Osteoblast (primary cell): Measurements from ENCODE around the gene BAZ2B. TPM values are rescaled to one million over a fixed set of nuclear protein-coding genes. Genes with fewer than 3 reads are reported as not detected.

Experiments
- DNase-seq: peaks from one replicate; pipeline ENCODE4 v3.0.0; 2011; ENCODE audit warnings: low spot score, mixed read lengths; ENCODE audit not compliant: insufficient read length; ENCODE audit errors: missing footprints
- H2AFZ ChIP-seq: 2 replicates; pipeline ENCODE4 v1.6.0; 2011; ENCODE audit warnings: mild to moderate bottlenecking, low read length
- H3K27ac ChIP-seq: 2 replicates; pipeline ENCODE4 v1.5.1; 2011; ENCODE audit warnings: mild to moderate bottlenecking, low read depth, low read length, moderate library complexity
- H3K27me3 ChIP-seq: 2 replicates; pipeline ENCODE4 v1.6.0; 2012; ENCODE audit warnings: mild to moderate bottlenecking, control low read depth, inconsistent platforms, low read length, moderate library complexity; ENCODE audit not compliant: insufficient read depth
- H3K36me3 ChIP-seq: 2 replicates; pipeline ENCODE4 v1.5.1; 2011; ENCODE audit warnings: mild to moderate bottlenecking, low read length, control low read depth, moderate library complexity; ENCODE audit not compliant: insufficient read depth
- H3K4me1 ChIP-seq: 2 replicates; pipeline ENCODE4 v1.5.1; 2011; ENCODE audit warnings: mild to moderate bottlenecking, low read length, control low read depth, moderate library complexity; ENCODE audit not compliant: insufficient read depth
- H3K4me2 ChIP-seq: 2 replicates; pipeline ENCODE4 v1.6.0; 2011; ENCODE audit warnings: mild to moderate bottlenecking, low read length; ENCODE audit not compliant: insufficient read depth
- H3K4me3 ChIP-seq: fragments of 200-600 bp; sonication (generic); 3 replicates; pipeline ENCODE4 v1.5.1; 2012; ENCODE audit warnings: mild to moderate bottlenecking, low read length, inconsistent platforms; ENCODE audit not compliant: insufficient read depth
- H3K79me2 ChIP-seq: 2 replicates; pipeline ENCODE4 v1.6.0; 2012; ENCODE audit warnings: mild to moderate bottlenecking, low read length, control low read depth, inconsistent platforms; ENCODE audit not compliant: insufficient read depth
- H3K9me3 ChIP-seq: 2 replicates; pipeline ENCODE4 v1.5.1; 2011; ENCODE audit warnings: low read depth, low read length, control low read depth
- H4K20me1 ChIP-seq: 2 replicates; pipeline ENCODE4 v1.6.0; 2012; ENCODE audit warnings: mild to moderate bottlenecking, low read length, control low read depth; ENCODE audit not compliant: insufficient read depth
- total RNA-seq: library from RNA; depleted of rRNA; stranded (reverse); fragments of >200 nt; gene quantifications from 2 replicates; pipeline ENCODE4 v1.2.3, GENCODE V29; 2012
- TF ChIP-seq, protein P1 (sequence below): IDR thresholded peaks from 2 replicates; pipeline ENCODE4 v1.5.1; 2011; ENCODE audit warnings: mild to moderate bottlenecking, low read depth, low read length, moderate library complexity; ENCODE audit errors: extremely low read depth

Gene BAZ2B
- total RNA-seq, 1 donor: 59.4 TPM

DNA sequence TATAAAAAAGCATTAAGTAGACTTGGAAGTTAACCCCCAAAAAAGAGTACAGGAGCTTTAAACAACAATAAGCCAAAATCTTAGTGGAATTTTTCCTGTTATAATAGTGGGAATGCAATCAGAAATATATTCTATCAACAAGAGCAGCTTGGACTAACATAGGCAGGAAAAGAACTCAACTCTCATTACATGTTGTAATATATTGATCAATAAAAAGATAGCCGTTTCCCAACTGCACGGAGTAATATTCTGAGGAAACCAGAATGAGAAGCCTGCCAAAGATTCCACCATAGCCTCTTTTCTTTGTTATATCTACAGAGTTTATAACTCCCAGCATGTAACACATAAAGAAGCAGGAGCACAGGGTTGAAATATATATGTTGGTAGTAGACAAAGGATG lies 37.6 kb upstream of the BAZ2B start:
- Histone ChIP-seq H2AFZ (no peak overlapping the region), H3K27ac (no peak overlapping the region), H3K4me3 (no peak overlapping the region), H3K9me3 (no peaks in the 10 kb centered on the region), H3K4me2 (no peak overlapping the region), H3K4me1 (no peaks in the 10 kb centered on the region), H3K36me3 (no peaks in the 10 kb centered on the region), H3K27me3 (no peaks in the 10 kb centered on the region), H4K20me1 (no peaks in the 10 kb centered on the region), H3K79me2 (no peaks in the 10 kb centered on the region)
- DNase-seq: no peak
- TF ChIP-seq, protein P1, sequence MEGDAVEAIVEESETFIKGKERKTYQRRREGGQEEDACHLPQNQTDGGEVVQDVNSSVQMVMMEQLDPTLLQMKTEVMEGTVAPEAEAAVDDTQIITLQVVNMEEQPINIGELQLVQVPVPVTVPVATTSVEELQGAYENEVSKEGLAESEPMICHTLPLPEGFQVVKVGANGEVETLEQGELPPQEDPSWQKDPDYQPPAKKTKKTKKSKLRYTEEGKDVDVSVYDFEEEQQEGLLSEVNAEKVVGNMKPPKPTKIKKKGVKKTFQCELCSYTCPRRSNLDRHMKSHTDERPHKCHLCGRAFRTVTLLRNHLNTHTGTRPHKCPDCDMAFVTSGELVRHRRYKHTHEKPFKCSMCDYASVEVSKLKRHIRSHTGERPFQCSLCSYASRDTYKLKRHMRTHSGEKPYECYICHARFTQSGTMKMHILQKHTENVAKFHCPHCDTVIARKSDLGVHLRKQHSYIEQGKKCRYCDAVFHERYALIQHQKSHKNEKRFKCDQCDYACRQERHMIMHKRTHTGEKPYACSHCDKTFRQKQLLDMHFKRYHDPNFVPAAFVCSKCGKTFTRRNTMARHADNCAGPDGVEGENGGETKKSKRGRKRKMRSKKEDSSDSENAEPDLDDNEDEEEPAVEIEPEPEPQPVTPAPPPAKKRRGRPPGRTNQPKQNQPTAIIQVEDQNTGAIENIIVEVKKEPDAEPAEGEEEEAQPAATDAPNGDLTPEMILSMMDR: no peak

DNA sequence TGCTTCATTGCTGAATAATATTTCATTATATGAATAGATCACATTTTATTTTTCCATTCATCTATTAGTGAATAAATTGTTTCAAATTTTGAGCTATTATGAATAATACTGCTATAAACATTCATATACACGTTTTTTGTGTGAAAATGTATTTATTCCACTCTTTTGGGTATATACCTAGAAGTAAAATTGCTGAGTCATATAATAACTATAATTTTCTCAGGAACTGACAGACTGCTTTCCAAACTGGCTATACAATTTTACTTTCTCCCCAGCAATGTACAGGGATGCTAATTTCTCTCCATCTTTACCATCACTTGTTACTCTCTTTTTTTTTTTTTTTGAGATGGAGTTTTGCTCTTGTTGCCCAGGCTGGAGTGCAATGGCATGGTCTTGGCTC lies 35.5 kb upstream of the BAZ2B start:
- no peaks in the 10 kb centered on the region for H4K20me1 ChIP-seq
- no peaks in the 10 kb centered on the region for H3K4me1 ChIP-seq

DNA sequence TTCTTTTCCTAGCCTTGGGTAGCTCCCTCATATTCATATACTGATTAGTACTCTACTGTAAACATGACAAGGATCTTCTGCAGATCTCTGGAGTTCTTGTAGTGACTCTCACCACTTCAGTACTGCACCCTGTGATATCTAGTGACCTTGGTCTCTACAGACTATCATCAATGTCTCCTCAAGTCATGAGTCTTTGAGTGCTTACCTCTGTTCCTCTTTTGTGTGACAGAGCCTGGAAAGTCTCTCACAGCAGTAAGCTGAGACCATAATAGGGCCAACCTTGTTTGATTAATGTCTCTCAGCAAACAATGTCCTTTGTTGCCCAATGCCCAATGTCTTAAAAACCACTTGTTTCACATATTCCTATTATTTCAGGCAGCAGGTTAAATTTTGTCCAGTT lies 34.2 kb upstream of the BAZ2B start:
- no peak overlapping the region for H3K27ac ChIP-seq
- TF ChIP-seq, protein P1: no peak
- H3K27me3 ChIP-seq: no peaks in the 10 kb centered on the region

More for the DNA sequence above, 35.5 kb upstream of the BAZ2B start:
- H3K4me3 ChIP-seq: no peak overlapping the region
- TF ChIP-seq, protein P1: no peak
- H3K4me2 ChIP-seq: no peak overlapping the region
- H3K36me3 ChIP-seq: no peaks in the 10 kb centered on the region
- DNase-seq: no peak
- H3K9me3 ChIP-seq: no peaks in the 10 kb centered on the region
- H3K27me3 ChIP-seq: no peaks in the 10 kb centered on the region
- no peak overlapping the region for H3K27ac ChIP-seq
- H2AFZ ChIP-seq: no peak overlapping the region
- no peaks in the 10 kb centered on the region for H3K79me2 ChIP-seq

DNA sequence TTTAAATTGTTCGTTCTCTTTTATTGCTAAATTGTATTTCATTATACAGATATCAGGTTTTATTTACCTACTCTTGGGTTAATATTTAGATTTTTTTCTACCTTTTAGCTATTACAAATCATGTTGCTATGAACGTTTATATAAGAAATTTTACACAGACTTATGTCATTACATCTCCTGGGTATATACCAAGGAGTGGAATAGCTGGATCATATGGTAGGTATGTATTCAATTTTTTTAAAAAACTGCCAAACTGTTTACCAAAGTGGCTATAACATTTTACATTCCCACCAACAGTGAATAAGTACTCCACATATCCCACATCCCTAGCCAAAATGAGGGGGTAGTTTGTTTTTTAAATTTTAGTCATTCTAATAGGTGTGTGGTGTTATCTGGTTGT lies 32.3 kb upstream of the BAZ2B start:
- no peaks in the 10 kb centered on the region for H3K27me3 ChIP-seq
- H3K4me3 ChIP-seq: no peak overlapping the region
- TF ChIP-seq, protein P1: no peak
- no peak overlapping the region for H3K4me2 ChIP-seq
- no peak overlapping the region for H3K27ac ChIP-seq
- no peaks in the 10 kb centered on the region for H3K4me1 ChIP-seq
- no peak overlapping the region for H2AFZ ChIP-seq
- no peak for DNase-seq
- H3K36me3 ChIP-seq: no peaks in the 10 kb centered on the region
- no peaks in the 10 kb centered on the region for H3K9me3 ChIP-seq
- H3K79me2 ChIP-seq: no peaks in the 10 kb centered on the region
- H4K20me1 ChIP-seq: no peaks in the 10 kb centered on the region

More for the DNA sequence above, 34.2 kb upstream of the BAZ2B start:
- no peaks in the 10 kb centered on the region for H3K9me3 ChIP-seq
- H3K36me3 ChIP-seq: no peaks in the 10 kb centered on the region
- no peaks in the 10 kb centered on the region for H4K20me1 ChIP-seq
- H3K79me2 ChIP-seq: no peaks in the 10 kb centered on the region
- H3K4me1 ChIP-seq: no peaks in the 10 kb centered on the region
- H3K4me3 ChIP-seq: no peak overlapping the region
- H2AFZ ChIP-seq: no peak overlapping the region
- no peak overlapping the region for H3K4me2 ChIP-seq
- DNase-seq: no peak
